Peyer's patch (tissue), 4 donors: Measurements from ENCODE around the gene ENPP7.

ENCODE experiments used
- CTCF ChIP-seq, 6 experiments: fragments of 450-650 bp in 4 of 6; fragments of 200-600 bp in 2 of 6; sonication (generic) in 1 of 6; IDR thresholded peaks; one replicate each; pipeline ENCODE4 v1.5.1; 2017 to 2019; ENCODE audit warnings: antibody characterized with exemption in 6 of 6, mild to moderate bottlenecking in 3 of 6, moderate library complexity in 1 of 6
- POLR2A ChIP-seq, 2 donors: fragments of 450-650 bp; IDR thresholded peaks; one replicate each; pipeline ENCODE4 v1.5.1; 2017; ENCODE audit warnings: antibody characterized with exemption in 2 of 2, mild to moderate bottlenecking in 2 of 2, moderate library complexity in 2 of 2

- TF ChIP-seq POLR2A (IDR thresholded peaks at IDR 0.05) (no peak), CTCF (IDR thresholded peaks at IDR 0.05) (no peak)
Observed at GRCh38 chr17:79749156-79749815, 18.5 kb downstream of the ENPP7 start.
